ENCODE results near the gene DNAAF5.
"Not testable (repeated sequence)": the region's sequence is repeated elsewhere in the genome, so short reads cannot be mapped to it uniquely, and the experiment has no call there.

The DNAAF5 gene

GRCh38 chr7:729140-730000 lies 2.9 kb downstream of the DNAAF5 start:
- DNase-seq (ENCODE audit: low read depth in 2 of 2, low spot score in 1 of 2), result no peak

DNA sequence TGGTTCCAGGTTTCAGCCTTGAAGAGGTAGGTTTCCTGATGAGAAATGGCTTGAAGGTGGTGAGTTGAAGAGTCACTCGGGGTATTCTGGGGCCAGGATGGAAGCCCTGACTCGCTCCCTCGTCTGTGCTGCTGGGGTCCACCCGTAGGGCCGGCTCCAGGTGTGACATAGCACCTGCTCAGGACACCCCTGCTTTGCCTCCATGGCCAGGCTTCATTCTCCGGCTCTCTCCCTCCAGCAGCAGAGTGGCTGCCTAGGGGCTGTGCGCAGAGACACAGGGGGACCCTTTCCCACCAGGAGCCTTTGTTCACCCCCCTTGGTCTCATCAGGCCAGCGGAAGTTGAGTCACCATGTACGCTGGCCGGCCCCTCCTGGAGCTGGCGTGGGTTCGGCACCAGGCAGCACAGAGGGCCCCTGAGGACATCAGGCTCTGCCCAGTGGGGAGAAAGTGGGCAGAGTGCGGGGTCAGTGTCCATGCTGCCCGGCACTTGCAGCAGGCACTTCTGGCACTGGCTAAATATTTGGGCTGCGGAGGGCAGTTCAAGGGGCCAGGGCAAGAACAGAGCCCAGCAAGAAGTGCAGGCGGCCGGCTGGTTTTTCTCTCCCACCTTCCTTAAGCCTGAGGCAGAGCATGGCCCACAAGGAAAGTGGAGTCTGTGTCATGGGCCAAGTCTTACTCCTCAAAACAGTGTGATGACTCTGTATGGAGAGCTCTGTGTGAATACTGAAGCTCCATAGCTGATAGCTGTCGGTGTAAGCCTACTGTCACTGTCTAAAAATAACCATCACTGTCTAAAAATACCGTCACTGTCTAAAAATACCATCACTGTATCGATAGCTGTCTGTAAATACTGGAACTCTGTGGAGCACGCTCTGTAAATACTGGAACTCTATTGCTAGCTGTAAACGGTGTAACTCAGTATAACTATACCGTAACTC lies 4.3 kb downstream of the DNAAF5 start:
- DNase-seq (ENCODE audit: low read depth in 2 of 2, low spot score in 1 of 2), result no peak

DNA sequence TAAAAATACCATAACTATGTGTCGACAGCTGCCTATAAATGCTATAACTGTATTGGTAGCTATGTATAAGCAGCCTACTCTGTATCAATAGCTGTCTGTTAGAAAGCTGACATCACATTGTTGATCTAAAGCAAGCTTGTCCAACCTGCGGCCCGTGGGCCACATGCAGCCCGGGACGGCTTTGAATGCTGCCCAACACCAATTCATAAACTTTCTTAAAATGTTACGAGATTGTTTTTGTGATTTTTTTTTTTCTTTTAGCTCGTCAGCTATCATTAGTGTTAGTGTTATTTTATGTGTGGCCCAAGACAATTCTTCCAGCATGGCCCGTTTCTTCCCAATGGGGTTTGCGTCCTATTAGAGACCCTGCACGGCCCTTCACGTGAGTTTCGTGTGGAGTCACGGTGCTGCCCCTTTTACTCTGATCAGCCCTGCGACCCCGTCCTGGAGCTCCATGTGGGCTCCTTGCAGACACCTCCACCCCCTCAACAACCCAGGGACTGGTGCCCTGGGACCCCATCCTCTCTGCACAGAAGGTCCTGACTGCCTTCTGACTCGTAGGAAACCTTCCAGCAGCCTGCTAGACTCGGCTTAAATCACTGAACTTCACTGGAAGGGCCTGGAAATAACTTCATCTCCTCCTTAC lies 5.1 kb downstream of the DNAAF5 start:
- no peak for DNase-seq (ENCODE audit: low read depth in 2 of 2, low spot score in 1 of 2)

GRCh38 chr7:732094-732541 lies 5.6 kb downstream of the DNAAF5 start:
- DNase-seq (ENCODE audit: low read depth in 2 of 2, low spot score in 1 of 2), result no peak

GRCh38 chr7:732556-732955 lies 6.1 kb downstream of the DNAAF5 start:
- no peak for DNase-seq (ENCODE audit: low read depth in 2 of 2, low spot score in 1 of 2)

- DNase-seq (ENCODE audit: low read depth in 2 of 2, low spot score in 1 of 2), result no peak
Observed at GRCh38 chr7:734214-734613, 7.7 kb downstream of the DNAAF5 start.

- DNase-seq (ENCODE audit: low read depth in 2 of 2, low spot score in 1 of 2), result no peak
Observed at GRCh38 chr7:734808-735207, 8.3 kb downstream of the DNAAF5 start.

GRCh38 chr7:738241-738640 lies 11.7 kb downstream of the DNAAF5 start:
- DNase-seq (ENCODE audit: low read depth in 2 of 2, low spot score in 1 of 2), result no peak

DNA sequence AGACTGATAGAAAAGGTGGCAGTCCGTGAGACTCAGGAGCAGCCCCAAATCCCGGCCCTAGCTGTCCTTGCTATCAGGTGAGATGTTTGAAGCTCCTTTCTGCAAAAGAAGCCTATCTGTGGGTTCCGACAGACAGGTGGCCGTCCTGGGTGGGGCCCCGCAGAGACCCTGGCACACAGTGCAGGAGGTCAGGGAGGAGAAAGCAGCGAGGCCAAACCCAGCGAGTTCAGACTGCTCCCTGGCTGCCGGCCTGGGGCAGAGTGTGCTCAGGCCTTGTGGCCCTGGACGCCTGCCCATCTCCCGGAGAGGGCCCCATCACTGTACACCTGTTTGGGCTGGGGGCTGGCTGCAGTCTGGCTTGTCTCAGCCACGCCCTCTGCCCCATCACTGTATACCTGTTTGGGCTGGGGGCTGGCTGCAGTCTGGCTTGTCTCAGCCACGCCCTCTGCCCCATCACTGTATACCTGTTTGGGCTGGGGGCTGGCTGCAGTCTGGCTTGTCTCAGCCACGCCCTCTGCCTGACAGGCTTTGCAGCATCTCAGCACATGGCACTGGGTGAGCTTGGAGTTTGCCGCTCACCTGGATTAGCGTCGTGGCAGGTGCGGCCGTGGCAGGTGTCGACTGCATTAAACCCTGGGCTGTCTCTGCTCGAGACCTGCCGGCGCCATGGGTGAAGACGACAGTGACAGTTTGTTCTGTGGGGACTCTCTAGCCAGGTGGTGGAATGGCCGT lies 12.4 kb downstream of the DNAAF5 start:
- no peak for DNase-seq (ENCODE audit: low read depth in 2 of 2, low spot score in 1 of 2)

GRCh38 chr7:739455-739982 lies 13.0 kb downstream of the DNAAF5 start:
- no peak for DNase-seq (ENCODE audit: low read depth in 2 of 2, low spot score in 1 of 2)

DNA sequence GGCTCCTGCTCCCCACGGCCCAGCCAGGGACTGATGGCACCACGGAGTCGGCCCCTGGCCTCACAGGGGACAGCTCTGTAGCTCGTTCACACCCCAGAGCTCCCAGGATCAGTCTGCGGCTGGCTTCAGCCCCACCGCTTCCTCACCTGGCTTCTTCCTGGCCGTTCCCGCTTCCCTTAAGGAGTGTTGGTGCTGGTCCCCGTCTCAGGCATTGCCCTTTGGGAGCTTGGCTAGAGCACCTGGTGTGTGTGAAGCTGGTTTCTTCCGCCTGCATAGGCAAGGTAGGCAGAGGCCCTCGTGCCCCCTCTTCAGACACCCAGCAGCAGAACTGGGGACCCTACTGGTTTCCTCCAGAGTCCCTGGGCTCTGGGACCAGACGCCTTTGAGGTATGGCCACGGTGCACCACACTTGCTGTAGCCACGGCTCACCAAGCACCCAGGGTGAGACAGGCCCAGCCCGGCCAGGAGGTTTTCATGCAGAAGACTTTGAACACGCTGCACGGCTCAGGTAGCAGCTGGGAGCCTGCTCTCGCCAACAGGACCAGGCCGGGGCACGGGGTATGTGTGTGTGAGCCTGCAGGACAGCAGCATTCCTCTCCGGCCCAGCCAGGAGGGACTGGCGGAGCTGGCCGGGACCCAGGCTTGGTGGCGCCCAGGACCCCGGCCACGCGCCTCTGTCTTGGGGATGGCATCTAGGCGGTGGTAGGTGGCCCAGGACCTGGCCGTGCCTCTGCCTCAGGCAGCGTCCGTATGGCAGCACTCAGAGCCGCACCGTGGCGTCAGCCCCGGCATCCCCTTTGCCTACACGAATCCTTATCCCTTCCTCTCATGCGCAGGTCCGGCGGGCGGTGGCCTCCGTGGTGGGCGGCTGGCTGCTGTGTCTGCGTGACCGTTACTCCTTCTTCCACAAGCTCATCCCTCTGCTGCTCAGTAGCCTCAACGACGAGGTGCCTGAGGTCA lies 13.8 kb downstream of the DNAAF5 start:
- DNase-seq (ENCODE audit: low read depth in 2 of 2, low spot score in 1 of 2), result no peak

DNA sequence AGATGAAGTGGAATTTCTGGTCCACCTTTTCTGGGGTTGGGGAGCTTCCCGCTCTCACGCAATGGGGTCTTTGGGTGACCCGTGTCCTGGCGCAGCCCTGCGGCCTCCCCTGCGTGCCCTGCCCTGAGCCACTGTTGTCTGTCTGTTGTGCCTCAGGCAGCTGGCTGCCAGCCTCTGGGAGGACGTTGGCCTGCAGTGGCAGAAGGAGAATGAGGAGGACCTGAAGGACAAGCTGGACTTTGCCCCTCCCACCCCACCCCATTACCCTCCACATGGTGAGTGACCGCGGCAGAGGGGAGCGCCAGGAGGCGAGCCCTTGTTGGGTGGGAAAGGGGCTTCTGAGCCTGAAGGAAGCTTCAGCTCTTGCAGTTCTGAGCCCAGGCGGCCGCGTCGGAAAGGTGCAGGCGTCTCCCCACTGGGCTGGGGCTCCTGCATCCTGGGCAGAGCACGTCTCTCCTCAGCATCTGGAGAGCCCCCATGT lies 14.7 kb downstream of the DNAAF5 start:
- no peak for DNase-seq (ENCODE audit: low read depth in 2 of 2, low spot score in 1 of 2)

DNA sequence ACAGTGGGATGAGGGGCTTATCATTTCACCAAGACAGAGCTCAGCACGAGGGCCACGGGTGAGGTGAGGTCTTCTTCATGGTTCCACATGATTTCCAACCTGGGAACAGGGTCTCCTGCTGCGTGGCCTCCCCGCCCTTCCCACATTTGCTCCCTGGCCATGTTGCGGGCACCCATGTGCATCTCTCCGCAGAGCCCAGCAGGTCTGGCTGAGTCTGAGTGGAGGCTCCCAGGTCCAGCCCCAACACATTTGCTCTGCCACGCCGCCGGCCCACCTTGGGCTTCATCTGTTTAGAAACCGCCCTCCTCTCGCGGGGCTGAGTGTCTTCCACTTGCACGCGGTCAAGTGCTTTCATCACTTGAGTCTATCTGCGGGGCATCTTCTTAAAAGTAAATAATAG lies 15.4 kb downstream of the DNAAF5 start:
- no peak for DNase-seq (ENCODE audit: low read depth in 2 of 2, low spot score in 1 of 2)

- no peak for DNase-seq (ENCODE audit: low read depth in 2 of 2, low spot score in 1 of 2)
Observed at GRCh38 chr7:742791-743190, 16.3 kb downstream of the DNAAF5 start.

GRCh38 chr7:743341-744127 lies 17.0 kb downstream of the DNAAF5 start:
- not testable (repeated sequence) for DNase-seq (ENCODE audit: low read depth in 2 of 2, low spot score in 1 of 2)

DNA sequence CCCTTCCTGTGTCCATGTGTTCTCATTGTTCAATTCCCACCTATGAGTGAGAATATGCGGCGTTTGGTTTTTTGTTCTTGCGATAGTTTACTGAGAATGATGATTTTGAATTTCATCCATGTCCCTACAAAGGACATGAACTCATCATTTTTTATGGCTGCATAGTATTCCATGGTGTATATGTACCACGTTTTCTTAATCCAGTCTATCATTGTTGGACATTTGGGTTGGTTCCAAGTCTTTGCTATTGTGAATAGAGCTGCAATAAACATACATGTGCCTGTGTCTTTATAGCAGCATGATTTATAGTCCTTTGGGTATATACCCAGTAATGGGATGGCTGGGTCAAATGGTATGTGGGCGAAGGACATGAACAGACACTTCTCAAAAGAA lies 17.6 kb downstream of the DNAAF5 start:
- DNase-seq (ENCODE audit: low read depth in 2 of 2, low spot score in 1 of 2), result not testable (repeated sequence)

- no peak for DNase-seq (ENCODE audit: low read depth in 2 of 2, low spot score in 1 of 2)
Observed at GRCh38 chr7:744854-745430, 18.4 kb downstream of the DNAAF5 start.
